Nephron (organoid): ENCODE measurements around the gene RPS5.
"Not testable (repeated sequence)": the region's sequence is repeated elsewhere in the genome, so short reads cannot be mapped to it uniquely, and the experiment has no call there.

ENCODE experiments used
- H3K27ac Mint-ChIP-seq, 3 experiments: 2 replicates each; pipeline ENCODE4 v1.8.0; 2020; ENCODE audit warnings: mixed read lengths in 3 of 3, mild to moderate bottlenecking in 2 of 3, moderate library complexity in 1 of 3
- H3K27me3 Mint-ChIP-seq: 2 replicates; pipeline ENCODE4 v1.8.0; 2021; ENCODE audit warnings: low read depth, mild to moderate bottlenecking, moderate library complexity, mixed read lengths
- H3K36me3 Mint-ChIP-seq: 2 replicates; pipeline ENCODE4 v1.8.0; 2020; ENCODE audit warnings: low read depth, mixed read lengths
- H3K4me1 Mint-ChIP-seq: 2 replicates; pipeline ENCODE4 v1.8.0; 2020; ENCODE audit warnings: mixed read lengths
- H3K4me3 Mint-ChIP-seq, 3 experiments: 2 replicates each; pipeline ENCODE4 v1.8.0; 2020; ENCODE audit warnings: mild to moderate bottlenecking in 3 of 3, mixed read lengths in 3 of 3, moderate library complexity in 2 of 3
- H3K9me3 Mint-ChIP-seq: 2 replicates; pipeline ENCODE4 v1.8.0; 2020; ENCODE audit warnings: mixed read lengths
- CTCF ChIP-seq, 3 experiments: fragments of 200-600 bp; sonication (generic); IDR thresholded peaks; one replicate each; pipeline ENCODE4 v1.5.0; 2021; ENCODE audit warnings: antibody characterized with exemption in 3 of 3; ENCODE audit not compliant: unreplicated experiment in 3 of 3

RPS5 gene

DNA sequence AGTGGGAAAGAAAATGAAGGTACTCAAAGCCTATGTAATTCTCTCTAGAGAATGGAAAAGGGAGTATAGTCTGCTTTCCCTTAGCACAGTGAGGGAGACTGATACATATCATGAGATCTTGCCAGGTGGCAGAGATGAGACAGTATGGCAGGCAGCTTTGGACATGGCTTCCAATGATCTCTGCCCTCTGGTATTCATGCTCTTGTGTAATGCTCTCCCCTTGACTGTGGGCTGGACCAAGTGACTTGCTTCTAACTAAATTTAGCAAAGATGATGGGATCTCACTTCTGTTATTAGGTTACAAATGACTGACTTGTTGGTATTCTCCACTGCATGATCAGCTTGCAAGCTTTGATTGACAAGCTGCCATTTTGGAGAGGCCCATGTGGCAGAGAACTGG is 42.7 kb downstream of the RPS5 start:
- no peak overlapping the region for H3K4me3 Mint-ChIP-seq
- H3K27ac Mint-ChIP-seq: no peak overlapping the region
- H3K27me3 Mint-ChIP-seq: no peaks in the 10 kb centered on the region
- peaks cover 90% of the 10 kb centered on the region for H3K36me3 Mint-ChIP-seq
- peaks cover 78% of the 10 kb centered on the region for H3K9me3 Mint-ChIP-seq
- no peaks in the 10 kb centered on the region for H3K4me1 Mint-ChIP-seq
- TF ChIP-seq CTCF (IDR thresholded peaks at IDR 0.05; ENCODE audit: unreplicated experiment in 3 of 3): no peak

DNA sequence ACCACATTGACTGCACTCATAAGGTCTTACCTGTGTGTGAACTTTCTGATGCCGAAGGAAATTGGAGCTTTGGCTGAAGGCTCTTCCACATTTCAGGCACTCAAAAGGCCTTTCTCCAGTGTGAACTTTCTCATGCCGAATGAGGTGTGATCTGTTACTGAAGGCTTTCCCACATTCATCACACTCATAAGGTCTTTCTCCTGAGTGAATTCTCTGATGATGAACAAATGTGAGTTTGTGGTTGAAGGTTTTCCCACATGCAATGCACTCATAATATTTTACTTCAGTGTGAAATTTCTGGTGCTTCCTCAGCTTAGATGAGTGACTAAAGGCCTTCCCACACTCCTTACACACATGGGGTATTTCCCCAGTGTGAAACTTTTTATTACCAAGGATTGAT is 47.1 kb downstream of the RPS5 start:
- peaks cover 88% of the 10 kb centered on the region for H3K9me3 Mint-ChIP-seq
- no peak overlapping the region for H3K4me3 Mint-ChIP-seq
- peaks cover 3% of the 10 kb centered on the region for H3K27me3 Mint-ChIP-seq
- peaks cover 98% of the 10 kb centered on the region for H3K36me3 Mint-ChIP-seq
- no peak overlapping the region for H3K27ac Mint-ChIP-seq
- no peaks in the 10 kb centered on the region for H3K4me1 Mint-ChIP-seq
- TF ChIP-seq CTCF (IDR thresholded peaks at IDR 0.05; ENCODE audit: unreplicated experiment in 3 of 3): no peak

DNA sequence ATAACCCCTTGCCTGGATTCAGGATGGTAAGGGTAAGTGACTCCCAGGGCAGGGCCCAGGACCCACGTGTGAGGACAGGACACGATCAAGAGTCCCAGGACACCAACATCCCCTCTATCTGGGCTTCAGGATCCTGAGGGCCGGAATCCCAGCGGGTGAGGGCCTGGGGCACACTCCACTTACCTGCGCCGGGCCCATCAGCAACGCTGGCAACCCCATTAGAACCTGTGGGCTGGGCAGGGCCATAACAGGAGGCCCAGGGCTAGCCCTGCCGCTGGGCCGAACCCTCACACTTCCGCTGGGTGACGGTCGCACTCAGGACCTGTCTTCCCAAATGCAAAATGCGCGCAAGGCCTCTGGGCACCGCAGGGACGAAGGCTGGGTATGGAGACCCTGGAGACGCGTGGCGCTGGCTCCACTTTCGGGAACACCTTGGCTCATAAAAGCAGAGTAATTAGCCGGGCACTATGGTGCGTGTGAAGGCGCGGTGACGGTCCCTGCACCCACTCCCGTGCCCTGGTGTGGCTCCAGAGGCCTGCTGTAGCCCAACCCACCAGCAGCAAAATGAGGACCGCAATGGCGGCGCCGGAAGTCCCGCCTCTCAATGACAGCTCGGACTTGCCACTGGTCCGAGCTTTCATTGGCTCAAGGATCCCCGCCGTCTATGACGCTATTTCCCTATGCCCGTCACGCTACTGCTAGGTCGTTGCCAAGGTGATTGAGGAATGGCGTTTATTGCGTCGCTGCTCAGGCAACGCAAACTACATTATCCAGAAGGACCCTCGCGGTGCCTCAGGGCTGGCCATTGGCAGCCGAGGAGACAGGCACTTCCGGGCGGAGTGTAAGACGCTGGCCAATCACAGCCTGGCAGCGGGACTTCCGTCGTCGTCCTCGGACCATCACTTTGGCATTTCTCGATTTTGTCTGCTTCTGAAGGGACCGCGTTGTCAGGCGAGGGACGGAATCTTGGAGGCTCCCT is 52.8 kb downstream of the RPS5 start, which contains the start of gene ZNF132:
Gene ZNF132 (minus strand): TSS at position 578 of the 979 bp plus-strand sequence. CDS start 332 bp downstream, at position 246.
- peaks cover 6% of the 10 kb centered on the region for H3K4me1 Mint-ChIP-seq
- peaks cover 31% of the 10 kb centered on the region for H3K27me3 Mint-ChIP-seq
- H3K4me3 Mint-ChIP-seq: peak within 1 kb of the TSS; percentile 89 to 92 (median 90)
- H3K27ac Mint-ChIP-seq: peak within 1 kb of the TSS; percentile 68 to 83 (median 75)
- peaks cover 66% of the 10 kb centered on the region for H3K9me3 Mint-ChIP-seq
- peaks cover 54% of the 10 kb centered on the region for H3K36me3 Mint-ChIP-seq
- TF ChIP-seq CTCF (IDR thresholded peaks at IDR 0.05; ENCODE audit: unreplicated experiment in 3 of 3): no peak

- H3K36me3 Mint-ChIP-seq: peaks cover 47% of the 10 kb centered on the region
- H3K27me3 Mint-ChIP-seq: peaks cover 33% of the 10 kb centered on the region
- no peak for TF ChIP-seq CTCF (IDR thresholded peaks at IDR 0.05; ENCODE audit: unreplicated experiment in 3 of 3)
- peak overlapping the region; percentile 89 to 92 (median 90) for H3K4me3 Mint-ChIP-seq
- peaks cover 6% of the 10 kb centered on the region for H3K4me1 Mint-ChIP-seq
- peaks cover 59% of the 10 kb centered on the region for H3K9me3 Mint-ChIP-seq
- peak overlapping the region; percentile 68 to 83 (median 75) for H3K27ac Mint-ChIP-seq
Observed at GRCh38 chr19:58440556-58440955, 53.5 kb downstream of the RPS5 start.

DNA sequence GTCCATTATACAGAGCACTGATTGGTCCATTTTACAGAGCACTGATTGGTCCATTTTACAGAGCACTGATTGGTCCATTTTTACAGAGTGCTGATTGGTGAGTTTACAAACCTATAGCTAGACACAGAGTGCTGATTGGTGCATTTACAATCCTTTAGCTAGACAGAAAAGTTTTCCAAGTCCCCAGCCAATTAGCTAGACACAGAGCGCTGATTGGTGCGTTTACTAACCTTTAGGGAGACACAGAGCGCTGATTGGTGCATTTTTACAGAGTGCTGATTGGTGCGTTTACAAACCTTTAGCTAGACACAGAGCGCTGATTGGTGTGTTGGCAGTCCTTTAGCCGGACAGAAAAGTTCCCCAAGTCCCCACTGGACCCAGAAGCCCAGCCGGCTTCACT is 55.9 kb downstream of the RPS5 start:
- not testable (repeated sequence) for H3K27ac Mint-ChIP-seq, H3K4me1 Mint-ChIP-seq, H3K4me3 Mint-ChIP-seq
- peaks cover 41% of the 10 kb centered on the region for H3K9me3 Mint-ChIP-seq
- H3K27me3 Mint-ChIP-seq: peaks cover 33% of the 10 kb centered on the region
- peaks cover 25% of the 10 kb centered on the region for H3K36me3 Mint-ChIP-seq
